Measurements from ENCODE around the gene PARN. TPM values are rescaled to one million over a fixed set of nuclear protein-coding genes. Genes with fewer than 3 reads are reported as not detected.

The PARN gene
- total and polyA plus RNA-seq, 9 of the 15 experiments (the other 6 are each of a cell fraction or from before 2014, with no cell fraction given), result 9.6 to 51.3 (median 40.4) TPM

DNA sequence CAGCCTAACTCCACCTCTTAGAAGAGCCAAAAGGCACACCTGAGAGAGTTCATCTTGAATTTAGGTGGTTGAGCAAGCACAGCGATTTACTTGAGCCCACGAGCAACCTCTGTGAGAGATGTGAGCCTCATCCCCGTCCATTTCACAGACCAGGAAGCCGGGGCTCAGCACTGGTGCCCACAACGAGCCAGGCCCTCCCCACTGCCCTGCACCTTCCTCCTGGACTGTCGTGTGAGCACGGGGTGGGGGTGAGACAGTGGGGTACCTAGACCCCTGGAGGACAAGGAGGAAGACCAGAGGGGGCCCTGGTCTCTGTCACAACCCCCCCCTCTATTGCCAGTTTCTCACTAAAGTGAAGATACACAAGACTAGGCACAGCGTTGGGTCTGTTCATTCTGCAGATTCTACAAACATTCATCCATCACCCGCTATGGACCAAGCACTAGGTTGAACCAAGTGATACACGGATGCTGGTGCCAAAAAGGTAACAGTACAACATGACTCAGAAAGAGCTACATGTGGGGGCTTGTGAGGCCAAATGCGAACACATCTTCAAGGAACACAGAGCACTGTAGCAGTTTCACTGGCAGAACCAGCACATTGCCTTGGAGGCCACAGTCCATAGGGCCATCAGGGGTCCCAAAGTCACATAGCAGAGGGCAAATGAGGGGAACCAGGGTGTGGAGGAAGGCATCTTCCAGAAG is 231.9 kb downstream of the PARN start:
- Histone ChIP-seq H3K4me1 (replicated peaks in 1 of 2; ENCODE audit: control insufficient read depth in 2 of 2, insufficient read depth in 2 of 2, low read length in 2 of 2) (peaks cover 9 to 22% of the 10 kb centered on the region in 2 experiments), H3K4me2 (ENCODE audit: insufficient read depth, low read length) (no peak overlapping the region), H3K9me1 (ENCODE audit: control insufficient read depth, insufficient read depth, low read length) (peaks cover 5% of the 10 kb centered on the region), H3K27me3 (ENCODE audit: control insufficient read depth in 2 of 2, insufficient read depth in 2 of 2, low read length in 2 of 2) (no peaks in the 10 kb centered on the region; a peak in 2 of 5 replicates), H3K9ac (ENCODE audit: insufficient read depth in 1 of 2, low read depth in 2 of 2, low read length in 2 of 2) (no peak overlapping the region; a peak in 1 of 4 replicates), H3K4me3 (no peak overlapping the region), H3K79me2 (ENCODE audit: control insufficient read depth, insufficient read depth, low read length) (no peaks in the 10 kb centered on the region), H3K36me3 (ENCODE audit: control insufficient read depth, insufficient read depth, low read length) (no peaks in the 10 kb centered on the region), H4K20me1 (replicated peaks; ENCODE audit: control insufficient read depth, insufficient read depth, low read length) (no peaks in the 10 kb centered on the region; the same call in 1 of the 2 replicates), H2AFZ (ENCODE audit: low read depth, low read length) (no peak overlapping the region), H3K27ac (ENCODE audit: extremely low read depth, low read depth, low read length) (no peak overlapping the region), H3K9me3 (replicated peaks; ENCODE audit: control insufficient read depth, insufficient read depth, low read depth, low read length) (no peaks in the 10 kb centered on the region)
- in situ Hi-C loops (cut with MboI) (no loop called here), intact Hi-C loops (cut with micrococcal nuclease) (no loop called here)
- 24% methylated on average over 9 of the region's 11 CpGs for WGBS (ENCODE audit: insufficient coverage, low coverage, missing lambda C conversion rate)
- ChIA-PET POLR2A (no interaction called here), CTCF (ENCODE audit: low intra/inter-chr PET ratio) (no interaction called here)
- BruUV-seq (replicated peaks), result no TSS peak
- ATAC-seq (no peak), DNase-seq (ENCODE audit: extremely low read depth in 1 of 4, low spot score in 3 of 4) (no peak), FAIRE-seq (no peak)
- TF ChIP-seq RCOR1 (IDR thresholded peaks at IDR 0.05; ENCODE audit: borderline replicate concordance in 1 of 2, low read depth in 2 of 2, low read length in 2 of 2) (no peak), NFRKB (IDR thresholded peaks at IDR 0.05; ENCODE audit: low read depth) (no peak), SNIP1 (IDR thresholded peaks at IDR 0.05; ENCODE audit: low read depth) (no peak), SMARCA4 (IDR thresholded peaks at IDR 0.05) (no peak), ZNF561 (CRISPR knock-in tag; conservative IDR thresholded peaks at IDR 0.05) (no peak), RBM14 (IDR thresholded peaks at IDR 0.05; ENCODE audit: borderline replicate concordance, insufficient read depth, low read depth, low read length) (no peak), GABPB1 (CRISPR knock-in tag; IDR thresholded peaks at IDR 0.05) (no peak), ZNF274 (IDR thresholded peaks at IDR 0.05; ENCODE audit: borderline replicate concordance, low read depth, low read length) (no peak), FOXJ2 (tag; IDR thresholded peaks at IDR 0.05) (no peak), CHD4 (IDR thresholded peaks at IDR 0.05; ENCODE audit: insufficient read depth, insufficient replicate concordance, low read depth, low read length, poor library complexity, severe bottlenecking) (no peak), NFYB (IDR thresholded peaks at IDR 0.05; ENCODE audit: extremely low read depth, insufficient read length) (no peak), ADNP (tag; IDR thresholded peaks at IDR 0.05) (no peak)
- TF ChIP-seq, protein P1, sequence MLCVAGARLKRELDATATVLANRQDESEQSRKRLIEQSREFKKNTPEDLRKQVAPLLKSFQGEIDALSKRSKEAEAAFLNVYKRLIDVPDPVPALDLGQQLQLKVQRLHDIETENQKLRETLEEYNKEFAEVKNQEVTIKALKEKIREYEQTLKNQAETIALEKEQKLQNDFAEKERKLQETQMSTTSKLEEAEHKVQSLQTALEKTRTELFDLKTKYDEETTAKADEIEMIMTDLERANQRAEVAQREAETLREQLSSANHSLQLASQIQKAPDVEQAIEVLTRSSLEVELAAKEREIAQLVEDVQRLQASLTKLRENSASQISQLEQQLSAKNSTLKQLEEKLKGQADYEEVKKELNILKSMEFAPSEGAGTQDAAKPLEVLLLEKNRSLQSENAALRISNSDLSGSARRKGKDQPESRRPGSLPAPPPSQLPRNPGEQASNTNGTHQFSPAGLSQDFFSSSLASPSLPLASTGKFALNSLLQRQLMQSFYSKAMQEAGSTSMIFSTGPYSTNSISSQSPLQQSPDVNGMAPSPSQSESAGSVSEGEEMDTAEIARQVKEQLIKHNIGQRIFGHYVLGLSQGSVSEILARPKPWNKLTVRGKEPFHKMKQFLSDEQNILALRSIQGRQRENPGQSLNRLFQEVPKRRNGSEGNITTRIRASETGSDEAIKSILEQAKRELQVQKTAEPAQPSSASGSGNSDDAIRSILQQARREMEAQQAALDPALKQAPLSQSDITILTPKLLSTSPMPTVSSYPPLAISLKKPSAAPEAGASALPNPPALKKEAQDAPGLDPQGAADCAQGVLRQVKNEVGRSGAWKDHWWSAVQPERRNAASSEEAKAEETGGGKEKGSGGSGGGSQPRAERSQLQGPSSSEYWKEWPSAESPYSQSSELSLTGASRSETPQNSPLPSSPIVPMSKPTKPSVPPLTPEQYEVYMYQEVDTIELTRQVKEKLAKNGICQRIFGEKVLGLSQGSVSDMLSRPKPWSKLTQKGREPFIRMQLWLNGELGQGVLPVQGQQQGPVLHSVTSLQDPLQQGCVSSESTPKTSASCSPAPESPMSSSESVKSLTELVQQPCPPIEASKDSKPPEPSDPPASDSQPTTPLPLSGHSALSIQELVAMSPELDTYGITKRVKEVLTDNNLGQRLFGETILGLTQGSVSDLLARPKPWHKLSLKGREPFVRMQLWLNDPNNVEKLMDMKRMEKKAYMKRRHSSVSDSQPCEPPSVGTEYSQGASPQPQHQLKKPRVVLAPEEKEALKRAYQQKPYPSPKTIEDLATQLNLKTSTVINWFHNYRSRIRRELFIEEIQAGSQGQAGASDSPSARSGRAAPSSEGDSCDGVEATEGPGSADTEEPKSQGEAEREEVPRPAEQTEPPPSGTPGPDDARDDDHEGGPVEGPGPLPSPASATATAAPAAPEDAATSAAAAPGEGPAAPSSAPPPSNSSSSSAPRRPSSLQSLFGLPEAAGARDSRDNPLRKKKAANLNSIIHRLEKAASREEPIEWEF (CRISPR knock-in tag; IDR thresholded peaks at IDR 0.05), result no peak
- TF ChIP-seq, protein P2, sequence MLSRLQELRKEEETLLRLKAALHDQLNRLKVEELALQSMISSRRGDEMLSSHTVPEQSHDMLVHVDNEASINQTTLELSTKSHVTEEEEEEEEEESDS (CRISPR knock-in tag; IDR thresholded peaks at IDR 0.05), result no peak
- TF ChIP-seq, protein P3, sequence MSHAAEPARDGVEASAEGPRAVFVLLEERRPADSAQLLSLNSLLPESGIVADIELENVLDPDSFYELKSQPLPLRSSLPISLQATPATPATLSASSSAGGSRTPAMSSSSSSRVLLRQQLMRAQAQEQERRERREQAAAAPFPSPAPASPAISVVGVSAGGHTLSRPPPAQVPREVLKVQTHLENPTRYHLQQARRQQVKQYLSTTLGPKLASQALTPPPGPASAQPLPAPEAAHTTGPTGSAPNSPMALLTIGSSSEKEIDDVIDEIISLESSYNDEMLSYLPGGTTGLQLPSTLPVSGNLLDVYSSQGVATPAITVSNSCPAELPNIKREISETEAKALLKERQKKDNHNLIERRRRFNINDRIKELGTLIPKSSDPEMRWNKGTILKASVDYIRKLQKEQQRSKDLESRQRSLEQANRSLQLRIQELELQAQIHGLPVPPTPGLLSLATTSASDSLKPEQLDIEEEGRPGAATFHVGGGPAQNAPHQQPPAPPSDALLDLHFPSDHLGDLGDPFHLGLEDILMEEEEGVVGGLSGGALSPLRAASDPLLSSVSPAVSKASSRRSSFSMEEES (CRISPR knock-in tag; IDR thresholded peaks at IDR 0.05), result no peak

Measured in K562 (cell line).